HCT116 (cell line): ENCODE results near the gene PGAP3. TPM values are rescaled to one million over a fixed set of nuclear protein-coding genes. Genes with fewer than 3 reads are reported as not detected.

ENCODE experiments used
- ATAC-seq: fragments of 200-7000 bp; cut with Tn5 transposase; 2 replicates; pipeline ENCODE4 v1.9.1; 2020; ENCODE audit warnings: mild to moderate bottlenecking, moderate library complexity
- BruUV-seq: library from RNA; stranded (reverse); fragments of 400-500 nt; replicated peaks from 2 replicates; lab custom pipeline; 2021; lab: Mats Ljungman, UMichigan
- CTCF ChIA-PET: fragments of 300-600 bp; sonication (Branson Sonifier 250); formaldehyde crosslinking; loops from one replicate; lab custom pipeline; 2021; ENCODE audit warnings: antibody characterized with exemption; lab: Charles Lee
- POLR2A ChIA-PET: fragments of 300-600, 350-600 bp; sonication (Branson Sonifier 250); formaldehyde crosslinking; loops from one replicate; lab custom pipeline; 2021; ENCODE audit warnings: antibody characterized with exemption; lab: Charles Lee
- RAD21 ChIA-PET, 2 experiments: fragments of 300-600 bp; sonication (Branson Sonifier 250); formaldehyde crosslinking; loops; one replicate each; lab custom pipeline; 2023; ENCODE audit warnings: low total read pairs in 2 of 2; ENCODE audit not compliant: uncharacterized antibody in 2 of 2, unreplicated experiment in 2 of 2, low non-redundant PET in 1 of 2; lab: Charles Lee
- DNase-seq: peaks from one replicate; pipeline ENCODE4 v3.0.0-alpha.2; 2010; ENCODE audit warnings: low read depth, low spot score
- H2AFZ ChIP-seq: fragments of 200-600 bp; shearing (Covaris generic), sonication (generic); 2 replicates; pipeline ENCODE4 v1.6.1; 2017; ENCODE audit warnings: low read depth, mixed run types, mixed read lengths, antibody characterized with exemption, low read length; ENCODE audit not compliant: poor library complexity, severe bottlenecking
- H3K27ac ChIP-seq: 2 replicates; pipeline ENCODE4 v1.5.1; 2012; ENCODE audit warnings: low read depth, low read length
- H3K27me3 ChIP-seq: fragments of 200-600 bp; sonication (generic); 2 replicates; pipeline ENCODE4 v1.6.1; 2016; ENCODE audit warnings: mixed run types, low read length, mixed read lengths; ENCODE audit not compliant: insufficient read depth
- H3K36me3 ChIP-seq, 2 experiments: fragments of 200-500 bp in 1 of 2; fragments of 200-600 bp in 1 of 2; sonication (Bioruptor generic) in 1 of 2; sonication (generic) in 1 of 2; 2 replicates each; pipeline versions ENCODE4 v1.5.1 to v1.6.1; 2014 to 2016; ENCODE audit warnings: low read length in 2 of 2, inconsistent platforms in 1 of 2, mixed read lengths in 1 of 2, mixed run types in 1 of 2; ENCODE audit not compliant: insufficient read depth in 2 of 2, control insufficient read depth in 1 of 2
- H3K4me1 ChIP-seq, 2 experiments: fragments of 200-600 bp in 1 of 2; sonication (generic) in 1 of 2; 2 replicates each; pipeline versions ENCODE4 v1.5.1 to v1.6.1; 2012 to 2017; ENCODE audit warnings: low read length in 2 of 2, inconsistent platforms in 1 of 2, mild to moderate bottlenecking in 1 of 2, mixed read lengths in 1 of 2, mixed run types in 1 of 2, moderate library complexity in 1 of 2; ENCODE audit not compliant: insufficient read depth in 2 of 2, control insufficient read depth in 1 of 2
- H3K4me2 ChIP-seq: fragments of 200-600 bp; sonication (generic); 2 replicates; pipeline ENCODE4 v1.6.1; 2017; ENCODE audit warnings: mixed run types, low read length, mixed read lengths
- H3K4me3 ChIP-seq, 2 experiments: fragments of 200-600 bp in 1 of 2; sonication (generic) in 1 of 2; replicated peaks in 1 of 2; 2 replicates each; pipeline ENCODE4 v1.5.1; 2011 to 2016; ENCODE audit warnings: low read length in 2 of 2, control low read depth in 1 of 2, low read depth in 1 of 2, mild to moderate bottlenecking in 1 of 2, mixed read lengths in 1 of 2, mixed run types in 1 of 2
- H3K79me2 ChIP-seq: fragments of 200-600 bp; sonication (generic); 2 replicates; pipeline ENCODE4 v1.6.1; 2017; ENCODE audit warnings: mild to moderate bottlenecking, mixed run types, low read length, moderate library complexity, mixed read lengths; ENCODE audit not compliant: insufficient read depth
- H3K9ac ChIP-seq: fragments of 200-600 bp; sonication (generic); 2 replicates; pipeline ENCODE4 v1.6.1; 2016; ENCODE audit warnings: low read length, mixed read lengths
- H3K9me2 ChIP-seq: fragments of 200-600 bp; sonication (generic), shearing (Covaris generic); 2 replicates; pipeline ENCODE4 v1.6.1; 2017; ENCODE audit warnings: mixed run types, mild to moderate bottlenecking, moderate library complexity; ENCODE audit not compliant: insufficient read depth
- H3K9me3 ChIP-seq, 2 experiments: fragments of 200-500 bp in 1 of 2; fragments of 200-600 bp in 1 of 2; sonication (Bioruptor generic) in 1 of 2; sonication (generic) in 1 of 2; 2 replicates each; pipeline ENCODE4 v1.6.1; 2014 to 2017; ENCODE audit warnings: low read length in 2 of 2, mixed read lengths in 2 of 2, inconsistent platforms in 1 of 2, low read depth in 1 of 2, mild to moderate bottlenecking in 1 of 2, mixed run types in 1 of 2, moderate library complexity in 1 of 2; ENCODE audit not compliant: control insufficient read depth in 1 of 2, insufficient read depth in 1 of 2
- H4K20me1 ChIP-seq: fragments of 200-600 bp; sonication (generic), shearing (Covaris generic); 2 replicates; pipeline ENCODE4 v1.6.1; 2017; ENCODE audit warnings: mixed run types, mild to moderate bottlenecking, moderate library complexity; ENCODE audit not compliant: insufficient read depth
- ATF3 ChIP-seq: IDR thresholded peaks from 2 replicates; pipeline ENCODE4 v1.6.1; 2012
- CEBPB ChIP-seq: IDR thresholded peaks from 2 replicates; pipeline ENCODE4 v1.6.1; 2012; ENCODE audit warnings: low read depth
- CTCF ChIP-seq, 3 experiments: fragments of 200-600 bp in 1 of 3; sonication (generic) in 1 of 3; IDR thresholded peaks in 2 of 3; conservative IDR thresholded peaks in 1 of 3; 2 replicates each; pipeline ENCODE4 v1.5.1; 2012 to 2017; ENCODE audit warnings: low read depth in 2 of 3, low read length in 2 of 3, antibody characterized with exemption in 1 of 3, borderline replicate concordance in 1 of 3, control low read depth in 1 of 3, mild to moderate bottlenecking in 1 of 3, mixed read lengths in 1 of 3, mixed run types in 1 of 3, moderate library complexity in 1 of 3; ENCODE audit not compliant: insufficient read depth in 1 of 3
- EGR1 ChIP-seq: IDR thresholded peaks from 2 replicates; pipeline ENCODE4 v1.6.1; 2012; ENCODE audit warnings: low read depth
- EZH2 ChIP-seq: fragments of 200-600 bp; sonication (generic); IDR thresholded peaks from 2 replicates; pipeline ENCODE4 v1.6.1; 2017; ENCODE audit warnings: antibody characterized with exemption, mixed run types
- EZH2phosphoT487 ChIP-seq: fragments of 200-600 bp; IDR thresholded peaks from 2 replicates; pipeline ENCODE4 v1.6.1; 2018; ENCODE audit warnings: antibody characterized with exemption, borderline replicate concordance
- FOSL1 ChIP-seq: IDR thresholded peaks from 2 replicates; pipeline ENCODE4 v1.6.1; 2012; ENCODE audit warnings: low read depth
- JUND ChIP-seq: IDR thresholded peaks from 2 replicates; pipeline ENCODE4 v1.6.1; 2012
- MAX ChIP-seq: IDR thresholded peaks from 2 replicates; pipeline ENCODE4 v1.6.1; 2012
- POLR2A ChIP-seq: IDR thresholded peaks from 2 replicates; pipeline ENCODE4 v1.7.0; 2011; ENCODE audit warnings: borderline replicate concordance; ENCODE audit not compliant: insufficient read depth, insufficient read length; ENCODE audit errors: extremely low read depth
- POLR2AphosphoS5 ChIP-seq: IDR thresholded peaks from 2 replicates; pipeline ENCODE4 v1.6.1; 2011; ENCODE audit warnings: mild to moderate bottlenecking, low read depth, low read length, moderate library complexity
- RAD21 ChIP-seq: IDR thresholded peaks from 2 replicates; pipeline ENCODE4 v1.6.1; 2012; ENCODE audit warnings: low read depth, mild to moderate bottlenecking
- REST ChIP-seq: IDR thresholded peaks from 2 replicates; pipeline ENCODE4 v1.6.1; 2012; ENCODE audit warnings: low read depth
- SIN3A ChIP-seq: IDR thresholded peaks from 2 replicates; pipeline ENCODE4 v1.6.1; 2012; ENCODE audit warnings: low read depth
- SP1 ChIP-seq: IDR thresholded peaks from 2 replicates; pipeline ENCODE4 v1.6.1; 2012; ENCODE audit warnings: low read depth
- SRF ChIP-seq: IDR thresholded peaks from 2 replicates; pipeline ENCODE4 v1.6.1; 2012; ENCODE audit warnings: low read depth
- TCF7L2 ChIP-seq: IDR thresholded peaks from 2 replicates; pipeline ENCODE4 v1.7.0; 2011; ENCODE audit warnings: borderline replicate concordance, inconsistent platforms; ENCODE audit not compliant: insufficient read depth, insufficient read length; ENCODE audit errors: extremely low read depth
- YY1 ChIP-seq: IDR thresholded peaks from 2 replicates; pipeline ENCODE4 v1.6.1; 2011; ENCODE audit warnings: low read length, low read depth, moderate library complexity, mild to moderate bottlenecking; ENCODE audit not compliant: insufficient replicate concordance; ENCODE audit errors: extremely low read depth
- ZBTB33 ChIP-seq: IDR thresholded peaks from 2 replicates; pipeline ENCODE4 v1.6.1; 2011; ENCODE audit warnings: mild to moderate bottlenecking, low read length, moderate library complexity; ENCODE audit not compliant: insufficient replicate concordance; ENCODE audit errors: extremely low read depth
- ZNF274 ChIP-seq: fragments of 200-500 bp; sonication (Bioruptor generic); IDR thresholded peaks from 2 replicates; pipeline ENCODE4 v1.6.1; 2014; ENCODE audit warnings: mild to moderate bottlenecking, low read depth, low read length, inconsistent platforms
- intact Hi-C: fragments of 100-400 bp; cut with micrococcal nuclease; formaldehyde crosslinking; loops from 2 replicates; pipeline ENCODE4 v1.10.0; 2022
- total RNA-seq: library from RNA; stranded (reverse); gene quantifications from one replicate; pipeline ENCODE4 v1.2.1, GENCODE V29; 2021; ENCODE audit not compliant: unreplicated experiment

PGAP3 gene
- total RNA-seq, 1 experiment from 2014 or later: 15.2 TPM

GRCh38 chr17:39641883-39642282 is 46.0 kb downstream of the PGAP3 start:
- Histone ChIP-seq H3K9me2 (no peaks in the 10 kb centered on the region), H3K79me2 (peaks cover 79% of the 10 kb centered on the region), H4K20me1 (no peaks in the 10 kb centered on the region), H2AFZ (no peak overlapping the region), H3K4me1 (peaks cover 25 to 48% of the 10 kb centered on the region in 2 experiments), H3K9ac (no peak overlapping the region), H3K36me3 (no peaks in the 10 kb centered on the region), H3K9me3 (no peaks in the 10 kb centered on the region), H3K27ac (no peak overlapping the region), H3K27me3 (no peaks in the 10 kb centered on the region), H3K4me3 (no peak overlapping the region), H3K4me2 (no peak overlapping the region)
- RAD21 ChIA-PET: no interaction called here
- DNase-seq: no peak
- POLR2A ChIA-PET: no interaction called here
- intact Hi-C loops: no loop called here
- no peak for ATAC-seq
- CTCF ChIA-PET: no interaction called here
- TF ChIP-seq TCF7L2 (no peak), EZH2phosphoT487 (no peak), SIN3A (no peak), ATF3 (no peak), EZH2 (no peak), RAD21 (no peak), ZBTB33 (no peak), MAX (no peak), CEBPB (no peak), SRF (no peak), EGR1 (no peak), REST (no peak), CTCF (IDR thresholded peaks at IDR 0.05 in 2 of 3, conservative IDR thresholded peaks at IDR 0.05 in 1 of 3; ENCODE audit: borderline replicate concordance in 1 of 3, insufficient read depth in 1 of 3, low read depth in 2 of 3, low read length in 2 of 3) (no peak), JUND (no peak), POLR2A (no peak), POLR2AphosphoS5 (no peak), YY1 (no peak), ZNF274 (no peak), SP1 (no peak), FOSL1 (no peak)
- BruUV-seq: no TSS peak
